ENCODE data around the gene PRR23E. TPM values are rescaled to one million over a fixed set of nuclear protein-coding genes. Genes with fewer than 3 reads are reported as not detected.

Gene PRR23E
- total RNA-seq, 1 experiment from 2014 or later: not detected

DNA sequence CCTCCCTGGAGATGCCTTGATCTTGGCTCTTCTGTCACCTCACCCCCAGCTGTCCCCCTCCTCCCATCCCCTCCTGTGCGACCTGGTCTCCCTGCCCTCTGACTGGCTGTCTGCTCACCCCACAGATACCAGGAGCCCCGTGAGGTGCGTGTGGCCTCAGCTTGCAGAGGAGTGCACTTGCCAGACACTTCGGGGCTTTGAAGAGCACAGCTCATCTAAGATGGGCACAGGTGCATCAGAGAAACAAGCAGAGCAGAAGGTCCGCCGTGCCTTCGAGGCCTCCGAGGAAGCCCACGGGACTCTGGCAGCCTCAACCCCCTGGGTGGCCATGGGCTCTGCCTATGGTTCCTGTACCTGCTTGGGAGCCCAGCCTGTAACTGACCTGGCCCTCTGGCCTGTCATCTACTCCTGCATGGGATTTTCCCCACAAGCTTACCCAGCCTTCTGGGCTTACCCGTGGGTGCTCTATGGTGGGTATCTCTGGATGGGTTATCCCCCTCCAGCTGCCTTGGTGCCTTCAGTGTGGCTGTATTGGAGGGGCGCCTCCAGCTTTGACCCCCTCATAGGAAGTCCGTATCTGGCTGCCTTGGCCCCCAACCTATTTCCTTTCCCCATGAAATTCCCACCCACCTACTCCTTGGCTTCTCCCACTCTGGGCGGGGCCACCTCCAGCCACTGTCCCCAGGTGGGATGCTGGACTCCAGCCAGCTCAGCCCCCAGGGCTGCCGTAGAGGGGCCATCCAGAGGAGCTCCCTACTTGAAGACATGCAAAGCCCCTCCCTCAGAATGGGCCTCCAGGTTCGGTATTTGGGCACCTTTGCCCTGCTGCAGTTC, 3.8 kb downstream of the PRR23E start:
- CTCF ChIA-PET: no interaction called here
- Histone ChIP-seq H3K4me1 (replicated peaks; ENCODE audit: insufficient read depth) (no peaks in the 10 kb centered on the region), H3K4me2 (no peak overlapping the region), H3K9me3 (ENCODE audit: insufficient read depth, low read depth) (no peaks in the 10 kb centered on the region), H2AFZ (no peak overlapping the region), H3K36me3 (ENCODE audit: low read depth) (no peaks in the 10 kb centered on the region), H3K9me2 (ENCODE audit: insufficient read depth) (no peaks in the 10 kb centered on the region), H4K20me1 (ENCODE audit: insufficient read depth) (no peaks in the 10 kb centered on the region), H3K4me3 (no peak overlapping the region), H3K27me3 (ENCODE audit: insufficient read depth, low read depth) (0 out of 2 replicates have a peak, but pooled peaks cover 4% of the 10 kb centered on the region), H3K79me2 (ENCODE audit: low read depth) (no peaks in the 10 kb centered on the region), H3K27ac (no peak overlapping the region), H3F3A (ENCODE audit: insufficient read depth, low read depth) (no peaks in the 10 kb centered on the region)
- intact Hi-C loops (cut with micrococcal nuclease; ENCODE audit: unreplicated experiment): no loop called here
- no peak for TF ChIP-seq EZH2 (IDR thresholded peaks at IDR 0.05; ENCODE audit: low read depth)
- TF ChIP-seq, protein P1, sequence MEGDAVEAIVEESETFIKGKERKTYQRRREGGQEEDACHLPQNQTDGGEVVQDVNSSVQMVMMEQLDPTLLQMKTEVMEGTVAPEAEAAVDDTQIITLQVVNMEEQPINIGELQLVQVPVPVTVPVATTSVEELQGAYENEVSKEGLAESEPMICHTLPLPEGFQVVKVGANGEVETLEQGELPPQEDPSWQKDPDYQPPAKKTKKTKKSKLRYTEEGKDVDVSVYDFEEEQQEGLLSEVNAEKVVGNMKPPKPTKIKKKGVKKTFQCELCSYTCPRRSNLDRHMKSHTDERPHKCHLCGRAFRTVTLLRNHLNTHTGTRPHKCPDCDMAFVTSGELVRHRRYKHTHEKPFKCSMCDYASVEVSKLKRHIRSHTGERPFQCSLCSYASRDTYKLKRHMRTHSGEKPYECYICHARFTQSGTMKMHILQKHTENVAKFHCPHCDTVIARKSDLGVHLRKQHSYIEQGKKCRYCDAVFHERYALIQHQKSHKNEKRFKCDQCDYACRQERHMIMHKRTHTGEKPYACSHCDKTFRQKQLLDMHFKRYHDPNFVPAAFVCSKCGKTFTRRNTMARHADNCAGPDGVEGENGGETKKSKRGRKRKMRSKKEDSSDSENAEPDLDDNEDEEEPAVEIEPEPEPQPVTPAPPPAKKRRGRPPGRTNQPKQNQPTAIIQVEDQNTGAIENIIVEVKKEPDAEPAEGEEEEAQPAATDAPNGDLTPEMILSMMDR (conservative IDR thresholded peaks at IDR 0.05): no peak
- DNase-seq: no peak
- POLR2A ChIA-PET (ENCODE audit: unreplicated experiment): no interaction called here
- no TSS peak for BruUV-seq (replicated peaks)

DNA sequence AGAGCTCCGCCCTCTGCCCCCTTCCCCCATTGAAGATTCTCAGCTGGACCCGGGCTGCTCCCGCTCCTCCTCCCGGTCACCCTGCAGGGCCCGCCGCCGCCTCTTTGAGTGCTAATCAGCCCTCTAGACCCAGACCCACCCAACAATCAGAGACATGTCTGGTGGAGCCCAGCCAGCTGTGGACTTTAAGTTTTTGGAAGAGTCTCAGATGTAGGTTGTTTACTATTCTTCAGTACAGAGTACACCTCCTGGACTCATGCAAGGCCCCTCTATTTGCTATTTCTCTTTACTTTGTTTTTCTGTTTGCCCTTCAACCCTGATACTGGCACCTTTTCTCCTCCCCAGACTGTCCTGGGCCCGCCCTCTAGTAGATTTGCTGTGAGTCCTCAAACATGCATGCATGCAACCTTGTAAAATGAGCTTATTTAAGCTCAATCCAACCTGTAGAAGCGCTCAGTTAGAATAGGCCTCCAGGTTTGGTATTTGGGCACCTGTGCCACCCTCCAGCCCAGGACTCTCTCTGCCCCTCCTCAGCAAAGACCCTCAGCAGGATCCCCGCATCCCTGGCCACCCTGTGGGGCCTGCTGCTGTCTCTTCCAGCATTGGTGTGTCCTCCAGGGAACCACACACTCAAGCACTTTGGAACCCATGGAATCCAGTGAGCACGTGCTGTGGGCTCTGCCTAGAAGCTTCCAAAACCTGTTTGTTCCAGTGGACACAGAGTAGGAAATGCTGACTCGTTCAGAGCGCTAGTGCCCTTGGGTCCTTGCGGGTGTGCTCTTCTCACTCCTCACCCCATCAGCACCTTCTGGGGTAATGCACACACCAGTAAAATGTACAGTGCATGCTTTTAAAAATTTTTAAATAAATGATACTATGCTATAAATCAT, 4.6 kb downstream of the PRR23E start:
- ChIA-PET POLR2A (ENCODE audit: unreplicated experiment) (no interaction called here), CTCF (no interaction called here)
- H3K4me3 ChIP-seq: no peak overlapping the region
- H3K9me2 ChIP-seq (ENCODE audit: insufficient read depth): no peaks in the 10 kb centered on the region
- no peaks in the 10 kb centered on the region for H3K4me1 ChIP-seq (replicated peaks; ENCODE audit: insufficient read depth)
- 0 out of 2 replicates have a peak, but pooled peaks cover 4% of the 10 kb centered on the region for H3K27me3 ChIP-seq (ENCODE audit: insufficient read depth, low read depth)
- H3K4me2 ChIP-seq: no peak overlapping the region
- no peaks in the 10 kb centered on the region for H3K36me3 ChIP-seq (ENCODE audit: low read depth)
- no peaks in the 10 kb centered on the region for H3K79me2 ChIP-seq (ENCODE audit: low read depth)
- no peak overlapping the region for H2AFZ ChIP-seq
- no peaks in the 10 kb centered on the region for H4K20me1 ChIP-seq (ENCODE audit: insufficient read depth)
- TF ChIP-seq, protein P1 (conservative IDR thresholded peaks at IDR 0.05): no peak
- TF ChIP-seq EZH2 (IDR thresholded peaks at IDR 0.05; ENCODE audit: low read depth): no peak
- H3K9me3 ChIP-seq (ENCODE audit: insufficient read depth, low read depth): no peaks in the 10 kb centered on the region
- intact Hi-C loops (cut with micrococcal nuclease; ENCODE audit: unreplicated experiment): no loop called here
- no peaks in the 10 kb centered on the region for H3F3A ChIP-seq (ENCODE audit: insufficient read depth, low read depth)
- BruUV-seq (replicated peaks): no TSS peak
- no peak overlapping the region for H3K27ac ChIP-seq
- DNase-seq: no peak

DNA sequence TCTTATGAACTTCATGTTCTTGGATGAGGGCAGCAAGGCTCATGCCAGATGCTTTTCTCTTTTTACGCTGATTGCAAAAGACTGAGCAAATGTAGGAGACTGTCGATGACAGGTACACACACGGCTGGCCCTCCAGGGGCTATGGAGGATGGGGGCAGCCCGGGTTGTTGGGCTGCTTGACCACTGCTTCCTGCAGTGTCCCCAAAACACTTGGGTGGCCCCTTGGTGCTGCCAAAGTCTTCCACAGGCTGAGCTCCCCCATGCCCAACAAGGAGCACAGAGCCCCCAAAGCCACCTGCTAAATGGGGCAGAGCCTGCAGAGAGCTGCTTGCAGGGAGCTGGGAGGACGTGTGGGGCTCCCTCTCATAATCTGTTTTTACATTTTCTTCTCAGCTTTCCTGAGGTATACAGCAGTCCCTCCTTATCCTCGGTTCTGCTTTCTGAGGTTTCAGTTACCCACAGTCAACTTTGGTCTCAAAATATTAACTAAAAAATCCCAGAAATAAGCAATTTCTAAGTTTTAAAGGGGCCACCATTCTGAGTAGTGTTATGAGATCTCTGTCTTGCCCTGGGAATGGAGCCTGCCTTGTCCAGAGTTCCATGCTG, 7.3 kb downstream of the PRR23E start:
- no TSS peak for BruUV-seq (replicated peaks)
- no peak overlapping the region for H3K27ac ChIP-seq
- H3F3A ChIP-seq (ENCODE audit: insufficient read depth, low read depth): no peaks in the 10 kb centered on the region
- no peaks in the 10 kb centered on the region for H3K79me2 ChIP-seq (ENCODE audit: low read depth)
- H3K36me3 ChIP-seq (ENCODE audit: low read depth): no peaks in the 10 kb centered on the region
- no peak overlapping the region; the same call in 1 of the 2 replicates for H2AFZ ChIP-seq
- H4K20me1 ChIP-seq (ENCODE audit: insufficient read depth): no peaks in the 10 kb centered on the region
- H3K9me3 ChIP-seq (ENCODE audit: insufficient read depth, low read depth): no peaks in the 10 kb centered on the region
- no peaks in the 10 kb centered on the region for H3K4me1 ChIP-seq (replicated peaks; ENCODE audit: insufficient read depth)
- ChIA-PET POLR2A (ENCODE audit: unreplicated experiment) (no interaction called here), CTCF (no interaction called here)
- no peak for TF ChIP-seq EZH2 (IDR thresholded peaks at IDR 0.05; ENCODE audit: low read depth)
- TF ChIP-seq, protein P1 (conservative IDR thresholded peaks at IDR 0.05): no peak
- intact Hi-C loops (cut with micrococcal nuclease; ENCODE audit: unreplicated experiment): no loop called here
- DNase-seq: no peak
- no peaks in the 10 kb centered on the region for H3K9me2 ChIP-seq (ENCODE audit: insufficient read depth)
- H3K27me3 ChIP-seq (ENCODE audit: insufficient read depth, low read depth): 0 out of 2 replicates have a peak, but pooled peaks cover 4% of the 10 kb centered on the region
- H3K4me2 ChIP-seq: no peak overlapping the region
- H3K4me3 ChIP-seq: no peak overlapping the region
